Measurements from ENCODE around the gene KCNMB3. TPM values are rescaled to one million over a fixed set of nuclear protein-coding genes. Genes with fewer than 3 reads are reported as not detected.

The KCNMB3 gene
- total RNA-seq, 2 experiments from 2014 or later: 0.60 TPM; not detected in 1

GRCh38 chr3:179289295-179289694, 38.4 kb upstream of the KCNMB3 start:
- H3K9me3 ChIP-seq (ENCODE audit: low read length): no peaks in the 10 kb centered on the region
- H3K4me1 ChIP-seq (ENCODE audit: insufficient read depth, low read length, poor library complexity, severe bottlenecking): no peaks in the 10 kb centered on the region
- H3K27ac ChIP-seq (ENCODE audit: low read depth, low read length, poor library complexity, severe bottlenecking): no peak overlapping the region
- H3K36me3 ChIP-seq (ENCODE audit: insufficient read depth, low read length): no peaks in the 10 kb centered on the region
- no peak for DNase-seq (ENCODE audit: low spot score)
- ChIA-PET POLR2A (interaction anchor here (0.7 to 1.3 kb wide), 2 partner anchors 152 to 276 kb away, joined by 3 read pairs; no protein-coding TSS in a partner anchor), CTCF (ENCODE audit: unreplicated experiment) (no interaction called here)
- no peak overlapping the region for H3K4me3 ChIP-seq (ENCODE audit: low read depth, low read length, poor library complexity, severe bottlenecking)
- intact Hi-C loops (cut with micrococcal nuclease; ENCODE audit: unreplicated experiment): no loop called here
- H3K4me2 ChIP-seq (ENCODE audit: low read length): no peak overlapping the region
- H3K79me2 ChIP-seq (ENCODE audit: insufficient read depth, low read depth, low read length): no peaks in the 10 kb centered on the region
- no peak overlapping the region for H2AFZ ChIP-seq (ENCODE audit: low read length)
- BruUV-seq (replicated peaks): no TSS peak
- no peak for TF ChIP-seq EZH2phosphoT487 (IDR thresholded peaks at IDR 0.05; ENCODE audit: borderline replicate concordance, low read depth, low read length)
- TF ChIP-seq, protein P1, sequence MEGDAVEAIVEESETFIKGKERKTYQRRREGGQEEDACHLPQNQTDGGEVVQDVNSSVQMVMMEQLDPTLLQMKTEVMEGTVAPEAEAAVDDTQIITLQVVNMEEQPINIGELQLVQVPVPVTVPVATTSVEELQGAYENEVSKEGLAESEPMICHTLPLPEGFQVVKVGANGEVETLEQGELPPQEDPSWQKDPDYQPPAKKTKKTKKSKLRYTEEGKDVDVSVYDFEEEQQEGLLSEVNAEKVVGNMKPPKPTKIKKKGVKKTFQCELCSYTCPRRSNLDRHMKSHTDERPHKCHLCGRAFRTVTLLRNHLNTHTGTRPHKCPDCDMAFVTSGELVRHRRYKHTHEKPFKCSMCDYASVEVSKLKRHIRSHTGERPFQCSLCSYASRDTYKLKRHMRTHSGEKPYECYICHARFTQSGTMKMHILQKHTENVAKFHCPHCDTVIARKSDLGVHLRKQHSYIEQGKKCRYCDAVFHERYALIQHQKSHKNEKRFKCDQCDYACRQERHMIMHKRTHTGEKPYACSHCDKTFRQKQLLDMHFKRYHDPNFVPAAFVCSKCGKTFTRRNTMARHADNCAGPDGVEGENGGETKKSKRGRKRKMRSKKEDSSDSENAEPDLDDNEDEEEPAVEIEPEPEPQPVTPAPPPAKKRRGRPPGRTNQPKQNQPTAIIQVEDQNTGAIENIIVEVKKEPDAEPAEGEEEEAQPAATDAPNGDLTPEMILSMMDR (conservative IDR thresholded peaks at IDR 0.05; ENCODE audit: low read length): no peak
- H3K9me2 ChIP-seq (ENCODE audit: insufficient read depth, low read length): no peaks in the 10 kb centered on the region
- H4K20me1 ChIP-seq (ENCODE audit: insufficient read depth, low read length): no peaks in the 10 kb centered on the region

DNA sequence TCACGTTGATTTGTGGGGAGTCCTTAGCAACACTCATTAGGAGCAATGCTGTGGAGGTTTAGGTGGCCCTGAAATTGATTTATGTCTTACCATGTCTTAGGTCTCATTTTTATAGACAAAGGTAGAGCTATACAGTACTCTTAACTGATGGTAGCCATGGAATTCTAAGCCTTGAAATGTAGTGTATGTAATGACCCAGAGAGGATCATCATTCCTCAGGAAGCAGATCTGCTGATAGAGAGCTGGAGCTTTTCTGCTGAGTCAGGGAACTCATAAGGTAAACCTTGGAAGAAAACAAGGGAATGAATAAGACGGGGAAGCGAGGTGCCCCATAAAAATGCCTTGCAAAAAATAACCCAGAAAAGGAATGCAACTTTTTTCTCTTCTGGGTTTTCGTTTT, 37.9 kb upstream of the KCNMB3 start:
- H3K4me1 ChIP-seq (ENCODE audit: insufficient read depth, low read length, poor library complexity, severe bottlenecking): no peaks in the 10 kb centered on the region
- no peak overlapping the region for H3K27ac ChIP-seq (ENCODE audit: low read depth, low read length, poor library complexity, severe bottlenecking)
- TF ChIP-seq EZH2phosphoT487 (IDR thresholded peaks at IDR 0.05; ENCODE audit: borderline replicate concordance, low read depth, low read length): no peak
- TF ChIP-seq, protein P1 (conservative IDR thresholded peaks at IDR 0.05; ENCODE audit: low read length): no peak
- H3K36me3 ChIP-seq (ENCODE audit: insufficient read depth, low read length): no peaks in the 10 kb centered on the region
- no peak overlapping the region for H3K4me2 ChIP-seq (ENCODE audit: low read length)
- no peak overlapping the region for H2AFZ ChIP-seq (ENCODE audit: low read length)
- H4K20me1 ChIP-seq (ENCODE audit: insufficient read depth, low read length): no peaks in the 10 kb centered on the region
- H3K9me3 ChIP-seq (ENCODE audit: low read length): no peaks in the 10 kb centered on the region
- H3K9me2 ChIP-seq (ENCODE audit: insufficient read depth, low read length): no peaks in the 10 kb centered on the region
- ChIA-PET CTCF (ENCODE audit: unreplicated experiment) (no interaction called here), POLR2A (interaction anchor here (0.6 to 1.3 kb wide), 4 partner anchors 9 to 275 kb away, joined by 3 to 5 read pairs (median 3); no protein-coding TSS in a partner anchor)
- no TSS peak for BruUV-seq (replicated peaks)
- intact Hi-C loops (cut with micrococcal nuclease; ENCODE audit: unreplicated experiment): no loop called here
- no peaks in the 10 kb centered on the region for H3K79me2 ChIP-seq (ENCODE audit: insufficient read depth, low read depth, low read length)
- no peak overlapping the region for H3K4me3 ChIP-seq (ENCODE audit: low read depth, low read length, poor library complexity, severe bottlenecking)
- DNase-seq (ENCODE audit: low spot score): no peak

GRCh38 chr3:179286331-179286730, 35.4 kb upstream of the KCNMB3 start:
- H3K36me3 ChIP-seq (ENCODE audit: insufficient read depth, low read length): no peaks in the 10 kb centered on the region
- no peak for TF ChIP-seq EZH2phosphoT487 (IDR thresholded peaks at IDR 0.05; ENCODE audit: borderline replicate concordance, low read depth, low read length)
- TF ChIP-seq, protein P1 (conservative IDR thresholded peaks at IDR 0.05; ENCODE audit: low read length): no peak
- intact Hi-C loops (cut with micrococcal nuclease; ENCODE audit: unreplicated experiment): no loop called here
- no peak overlapping the region for H3K4me2 ChIP-seq (ENCODE audit: low read length)
- H3K27ac ChIP-seq (ENCODE audit: low read depth, low read length, poor library complexity, severe bottlenecking): no peak overlapping the region
- CTCF ChIA-PET (ENCODE audit: unreplicated experiment): no interaction called here
- no peaks in the 10 kb centered on the region for H4K20me1 ChIP-seq (ENCODE audit: insufficient read depth, low read length)
- POLR2A ChIA-PET: interaction anchor here (1.0 kb wide), 1 partner anchor 198 kb away, joined by 4 read pairs; no protein-coding TSS in a partner anchor
- H3K9me2 ChIP-seq (ENCODE audit: insufficient read depth, low read length): no peaks in the 10 kb centered on the region
- no TSS peak for BruUV-seq (replicated peaks)
- H3K9me3 ChIP-seq (ENCODE audit: low read length): no peaks in the 10 kb centered on the region
- no peak overlapping the region for H3K4me3 ChIP-seq (ENCODE audit: low read depth, low read length, poor library complexity, severe bottlenecking)
- H3K4me1 ChIP-seq (ENCODE audit: insufficient read depth, low read length, poor library complexity, severe bottlenecking): no peaks in the 10 kb centered on the region
- H2AFZ ChIP-seq (ENCODE audit: low read length): no peak overlapping the region
- H3K79me2 ChIP-seq (ENCODE audit: insufficient read depth, low read depth, low read length): no peaks in the 10 kb centered on the region
- DNase-seq (ENCODE audit: low spot score): no peak
